Ovary (tissue), 9 donors: Measurements from ENCODE around the gene RIN3. TPM values are rescaled to one million over a fixed set of nuclear protein-coding genes. Genes with fewer than 3 reads are reported as not detected.

Experiments used
- DNase-seq, 5 donors: peaks; one replicate each; pipeline ENCODE4 v3.0.0-alpha.2; 2019 to 2020
- H3K27ac ChIP-seq, 2 donors: fragments of 200-600 bp; one replicate each; pipeline versions ENCODE4 v1.5.1 to v1.8.0; 2019 to 2022
- H3K27me3 ChIP-seq: fragments of 200-600 bp; one replicate; pipeline ENCODE4 v1.8.0; 2022
- H3K36me3 ChIP-seq: fragments of 200-600 bp; sonication (generic); one replicate; pipeline ENCODE4 v1.5.1; 2019
- H3K4me1 ChIP-seq: one replicate; pipeline ENCODE4 v1.8.1; 2013; ENCODE audit warnings: mild to moderate bottlenecking, moderate library complexity; ENCODE audit not compliant: insufficient read depth
- H3K4me3 ChIP-seq: fragments of 200-600 bp; sonication (generic); one replicate; pipeline ENCODE4 v1.5.1; 2017
- H3K9me3 ChIP-seq, 2 donors: fragments of 200-600 bp in 1 of 2; sonication (generic) in 1 of 2; one replicate each; pipeline versions ENCODE4 v1.5.1 to v1.8.1; 2013 to 2019; ENCODE audit warnings: mild to moderate bottlenecking in 1 of 2, moderate library complexity in 1 of 2
- EP300 ChIP-seq: sonication (generic); formaldehyde crosslinking; IDR thresholded peaks from one replicate; pipeline ENCODE4 v1.6.1; 2017; ENCODE audit warnings: antibody characterized with exemption
- POLR2A ChIP-seq: fragments of 450-650 bp; IDR thresholded peaks from one replicate; pipeline ENCODE4 v1.6.1; 2017; ENCODE audit warnings: antibody characterized with exemption, mild to moderate bottlenecking, moderate library complexity
- WGBS, 3 donors: extraction: QIAGEN DNeasy Blood & Tissue Kit in 1 of 3; methylation state at CpG; one replicate each; pipeline versions ENCODE4 v1.1.5 to v1.1.7; 2013 to 2017; 5-methylcytosine and 5-hydroxymethylcytosine counted together
- intact Hi-C, 4 donors: fragments of 100-400 bp; cut with DNase I; formaldehyde crosslinking; loops; one replicate each; pipeline versions ENCODE4 v1.11.0 to v1.15.1; 2022 to 2023
- polyA plus RNA-seq, 2 donors: library from polyadenylated mRNA; stranded (reverse); fragments of 200-250 nt in 1 of 2; fragments of 350-450 nt in 1 of 2; fragmentation: Illumina TruSeq in 1 of 2; extraction: RNeasy Lipid Tissue Mini Kit (QIAGEN cat#74804) in 1 of 2; gene quantifications; one replicate each; pipeline ENCODE4 v1.2.3, GENCODE V29; 2013 to 2014
- total RNA-seq, 7 donors: library from RNA; depleted of rRNA in 2 of 7; stranded (reverse); fragments of >200 nt in 2 of 7; fragmentation: NEBNext Ultra II Directional in 3 of 7; extraction: Animal tissue kit (Norgen Biotek cat#: 25700) in 3 of 7; gene quantifications; one replicate each; pipeline versions ENCODE4 v1.1.0 to v1.2.4, GENCODE V29; 2016 to 2023
- TF ChIP-seq, protein P1 (sequence below), 3 donors: fragments of 450-650 bp in 2 of 3; fragments of 200-600 bp in 1 of 3; IDR thresholded peaks; one replicate each; pipeline versions ENCODE4 v1.5.1 to v1.8.0; 2016 to 2022; ENCODE audit warnings: antibody characterized with exemption in 3 of 3, mild to moderate bottlenecking in 1 of 3
- donor health status: DM: no; HTN: no; CAD: no; lungs with moderate emphysema.
- donor health status: DM: no; HTN: no; CAD: no.
- donor health status: Bipolar disorder and iron deficiency.
- donor health status: DM: yes; HTN: yes; CAD: no.
- donor health status: DM: no; HTN: no; CAD: no.
- donor health status: DM: yes; HTN: yes; CAD: no.

RIN3 gene
- total and polyA plus RNA-seq, 9 donors, result 3.8 to 27.9 (median 13.9) TPM

DNA sequence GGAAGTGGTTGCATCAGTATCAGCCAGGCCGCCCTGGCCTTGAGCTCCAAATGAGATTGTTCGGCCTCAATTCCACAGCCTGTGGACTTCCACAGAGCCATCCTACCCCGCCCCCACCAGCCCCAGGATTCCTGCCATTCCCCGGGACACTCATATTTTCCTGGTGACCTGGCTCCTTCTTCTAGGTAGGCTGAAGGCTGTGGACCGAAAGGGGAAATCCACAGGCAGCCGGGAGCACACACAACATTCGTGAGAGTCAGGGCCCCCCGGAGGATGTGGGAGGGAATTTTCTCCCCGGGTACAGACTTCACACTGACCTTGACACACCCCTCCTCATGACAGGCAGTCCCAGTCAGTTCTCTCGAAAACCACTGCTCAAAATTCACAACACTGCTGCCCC, 39.9 kb downstream of the RIN3 start:
- no peak overlapping the region for H3K4me3 ChIP-seq
- intact Hi-C loops, result no loop called here
- H3K27ac ChIP-seq, result peak overlapping the region; percentile 18 to 45
- H3K4me1 ChIP-seq, result peaks cover 19% of the 10 kb centered on the region
- H3K36me3 ChIP-seq, result no peaks in the 10 kb centered on the region
- H3K27me3 ChIP-seq, result no peaks in the 10 kb centered on the region
- 4 to 10% (median 6%) methylated on average over 10 of the region's 10 CpGs for WGBS, 3 donors
- TF ChIP-seq, protein P1, sequence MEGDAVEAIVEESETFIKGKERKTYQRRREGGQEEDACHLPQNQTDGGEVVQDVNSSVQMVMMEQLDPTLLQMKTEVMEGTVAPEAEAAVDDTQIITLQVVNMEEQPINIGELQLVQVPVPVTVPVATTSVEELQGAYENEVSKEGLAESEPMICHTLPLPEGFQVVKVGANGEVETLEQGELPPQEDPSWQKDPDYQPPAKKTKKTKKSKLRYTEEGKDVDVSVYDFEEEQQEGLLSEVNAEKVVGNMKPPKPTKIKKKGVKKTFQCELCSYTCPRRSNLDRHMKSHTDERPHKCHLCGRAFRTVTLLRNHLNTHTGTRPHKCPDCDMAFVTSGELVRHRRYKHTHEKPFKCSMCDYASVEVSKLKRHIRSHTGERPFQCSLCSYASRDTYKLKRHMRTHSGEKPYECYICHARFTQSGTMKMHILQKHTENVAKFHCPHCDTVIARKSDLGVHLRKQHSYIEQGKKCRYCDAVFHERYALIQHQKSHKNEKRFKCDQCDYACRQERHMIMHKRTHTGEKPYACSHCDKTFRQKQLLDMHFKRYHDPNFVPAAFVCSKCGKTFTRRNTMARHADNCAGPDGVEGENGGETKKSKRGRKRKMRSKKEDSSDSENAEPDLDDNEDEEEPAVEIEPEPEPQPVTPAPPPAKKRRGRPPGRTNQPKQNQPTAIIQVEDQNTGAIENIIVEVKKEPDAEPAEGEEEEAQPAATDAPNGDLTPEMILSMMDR (IDR thresholded peaks at IDR 0.05), result peak in 1 of 3 donors; percentile 29
- TF ChIP-seq POLR2A, result no peak
- no peak for TF ChIP-seq EP300
- DNase-seq, result peak; percentile 68 to 79 (median 74)
- H3K9me3 ChIP-seq, result no peaks in the 10 kb centered on the region

DNA sequence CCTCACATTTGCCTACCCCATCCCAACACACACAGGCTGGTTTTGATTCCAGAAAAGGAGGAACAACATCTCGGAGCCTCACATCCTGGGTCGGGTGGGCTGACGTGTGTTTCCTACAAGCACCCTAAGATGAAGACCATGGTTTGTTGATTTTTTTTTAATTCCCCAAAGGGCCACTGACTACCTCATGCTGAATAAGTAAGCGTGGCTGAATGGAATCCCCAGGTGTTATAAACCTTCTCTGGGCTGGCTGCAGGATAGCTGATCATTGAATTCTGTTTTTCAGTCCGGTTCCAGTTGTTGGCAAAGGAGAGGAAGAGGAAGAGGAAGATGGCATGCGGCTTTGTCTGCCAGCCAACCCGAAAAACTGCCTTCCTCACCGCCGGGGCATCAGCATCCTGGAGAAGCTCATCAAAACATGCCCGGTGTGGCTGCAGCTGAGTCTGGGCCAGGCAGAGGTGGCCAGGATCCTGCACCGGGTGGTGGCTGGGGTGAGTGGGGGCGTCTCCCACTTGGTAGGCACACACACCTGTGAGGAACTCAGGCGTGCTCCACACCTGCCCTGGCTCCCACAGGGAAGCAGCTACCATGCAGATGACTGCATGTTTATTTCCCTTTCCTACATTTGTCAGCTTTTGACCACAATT, 42.0 kb downstream of the RIN3 start:
- TF ChIP-seq POLR2A (no peak), EP300 (no peak)
- TF ChIP-seq, protein P1 (IDR thresholded peaks at IDR 0.05), result no peak
- intact Hi-C loops, result no loop called here
- no peaks in the 10 kb centered on the region for H3K36me3 ChIP-seq
- WGBS, 3 donors, result 83 to 92% (median 88%) methylated on average over 13 of the region's 13 CpGs
- no peak for DNase-seq
- H3K4me1 ChIP-seq, result peaks cover 13% of the 10 kb centered on the region
- no peak overlapping the region for H3K4me3 ChIP-seq
- H3K27ac ChIP-seq, result no peak overlapping the region
- H3K27me3 ChIP-seq, result no peaks in the 10 kb centered on the region
- H3K9me3 ChIP-seq, result no peaks in the 10 kb centered on the region

DNA sequence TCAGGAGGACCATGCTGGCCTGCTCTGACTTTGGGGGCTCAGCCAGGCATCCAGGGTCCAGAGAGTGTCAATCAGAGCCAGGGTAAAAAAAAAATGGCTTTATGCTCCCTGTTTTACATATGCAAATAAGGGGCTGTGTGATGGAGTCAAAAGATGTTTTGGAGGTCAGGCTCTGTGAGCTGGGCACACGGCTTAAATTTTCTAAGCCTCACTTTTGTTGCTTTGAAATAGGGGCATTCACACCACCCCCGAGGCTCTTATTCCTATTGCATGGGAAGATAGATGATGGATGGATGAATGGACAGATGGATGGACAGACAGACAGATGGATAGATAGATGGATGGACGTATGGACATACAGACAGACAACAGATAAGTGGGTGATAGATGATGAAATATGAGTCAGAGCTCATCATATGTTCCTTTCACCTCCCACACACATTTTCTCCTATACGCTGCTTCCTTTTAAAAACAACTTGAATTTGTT, 42.7 kb downstream of the RIN3 start:
- peaks cover 16% of the 10 kb centered on the region for H3K4me1 ChIP-seq
- intact Hi-C loops, result no loop called here
- 85 to 91% (median 88%) methylated on average over 4 of the region's 4 CpGs for WGBS, 3 donors
- H3K4me3 ChIP-seq, result no peak overlapping the region
- no peaks in the 10 kb centered on the region for H3K9me3 ChIP-seq
- no peak for DNase-seq
- no peak overlapping the region for H3K27ac ChIP-seq
- no peaks in the 10 kb centered on the region for H3K27me3 ChIP-seq
- no peak for TF ChIP-seq EP300
- no peak for TF ChIP-seq POLR2A
- TF ChIP-seq, protein P1 (IDR thresholded peaks at IDR 0.05), result no peak
- H3K36me3 ChIP-seq, result no peaks in the 10 kb centered on the region

DNA sequence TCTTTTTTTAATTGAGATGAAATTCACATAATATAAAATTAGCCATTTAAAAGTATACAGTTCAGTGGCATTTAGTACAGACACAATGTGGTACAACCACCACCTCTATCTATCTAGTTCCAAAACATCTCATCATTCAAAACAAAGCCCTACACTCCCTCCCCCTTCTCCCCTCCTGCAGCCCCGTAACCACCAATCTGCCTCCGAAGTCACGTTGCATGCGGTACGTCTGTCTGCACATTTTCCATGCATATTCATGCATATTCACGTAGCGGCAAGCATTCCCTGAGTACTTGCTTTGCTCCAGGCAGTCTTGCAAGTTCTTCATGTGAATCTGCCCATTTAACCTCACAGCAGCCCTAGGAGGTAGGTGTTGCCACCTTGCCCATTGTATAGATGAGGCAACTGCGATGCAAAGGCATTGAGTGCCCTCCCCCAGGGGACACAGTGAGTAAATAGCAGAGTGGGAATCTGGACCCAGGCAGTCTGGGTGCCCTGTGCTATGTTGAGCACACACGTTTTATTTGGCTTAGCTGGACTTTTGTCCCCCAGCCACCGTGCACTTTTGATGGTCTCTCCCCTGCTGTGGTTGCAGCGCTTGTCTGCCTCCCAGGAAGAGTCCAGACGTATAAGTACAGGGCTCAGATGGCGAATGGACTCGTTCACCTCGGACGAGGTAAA, 43.4 kb downstream of the RIN3 start:
- TF ChIP-seq, protein P1 (IDR thresholded peaks at IDR 0.05), result no peak
- TF ChIP-seq POLR2A (no peak), EP300 (no peak)
- H3K9me3 ChIP-seq, result no peaks in the 10 kb centered on the region
- no peaks in the 10 kb centered on the region for H3K36me3 ChIP-seq
- no peak for DNase-seq
- H3K27ac ChIP-seq, result no peak overlapping the region
- H3K4me3 ChIP-seq, result no peak overlapping the region
- H3K27me3 ChIP-seq, result no peaks in the 10 kb centered on the region
- WGBS, 3 donors, result 93 to 96% (median 95%) methylated on average over 16 of the region's 16 CpGs
- intact Hi-C loops, result no loop called here
- peaks cover 20% of the 10 kb centered on the region for H3K4me1 ChIP-seq
